ENCODE results near the gene UGT2A2.

Gene UGT2A2

GRCh38 chr4:69617083-69617694 lies 22.3 kb downstream of the UGT2A2 start:
- DNase-seq (ENCODE audit: low read depth): peak; percentile 56
- TF ChIP-seq CTCF (IDR thresholded peaks at IDR 0.05; ENCODE audit: low read depth, low read length, missing control alignments): peak; percentile 56
- no peak overlapping the region for H3K4me3 ChIP-seq (ENCODE audit: low read depth, low read length)
- in situ Hi-C loops (cut with HindIII; ENCODE audit: low sequenced_read_pairs): loop anchor here (10.0 kb wide), 1 partner anchor 292 kb away; no protein-coding TSS in a partner anchor

- TF ChIP-seq CTCF (IDR thresholded peaks at IDR 0.05; ENCODE audit: low read depth, low read length, missing control alignments): no peak
- H3K4me3 ChIP-seq (ENCODE audit: low read depth, low read length): no peak overlapping the region
- no peak for DNase-seq (ENCODE audit: low read depth)
- in situ Hi-C loops (cut with HindIII; ENCODE audit: low sequenced_read_pairs): loop anchor here (10.0 kb wide), 1 partner anchor 286 kb away; no protein-coding TSS in a partner anchor
Observed at GRCh38 chr4:69610484-69610883, 29.0 kb downstream of the UGT2A2 start.

DNA sequence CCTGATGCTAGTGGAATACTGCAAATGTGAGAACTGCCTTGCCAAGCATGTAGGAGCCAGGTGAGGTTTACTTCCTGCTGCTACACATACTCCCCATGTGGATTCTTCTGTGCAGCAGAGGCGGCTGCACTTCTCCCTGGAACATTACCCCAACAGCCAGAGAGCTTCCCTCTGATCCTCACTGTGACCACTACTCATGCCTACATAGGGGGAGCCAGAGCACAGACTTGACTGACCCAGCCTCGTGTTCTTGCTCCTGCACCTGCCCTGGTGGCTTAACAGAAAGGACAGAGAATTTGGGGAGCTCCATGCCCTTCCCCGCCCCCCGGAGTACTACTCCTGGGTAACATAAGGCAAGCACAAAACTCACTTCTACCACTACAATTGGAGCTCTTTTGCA lies 38.4 kb downstream of the UGT2A2 start:
- in situ Hi-C loops (cut with HindIII; ENCODE audit: low sequenced_read_pairs): no loop called here
- TF ChIP-seq CTCF (IDR thresholded peaks at IDR 0.05; ENCODE audit: low read depth, low read length, missing control alignments): no peak
- DNase-seq (ENCODE audit: low read depth): no peak
- H3K4me3 ChIP-seq (ENCODE audit: low read depth, low read length): no peak overlapping the region

DNA sequence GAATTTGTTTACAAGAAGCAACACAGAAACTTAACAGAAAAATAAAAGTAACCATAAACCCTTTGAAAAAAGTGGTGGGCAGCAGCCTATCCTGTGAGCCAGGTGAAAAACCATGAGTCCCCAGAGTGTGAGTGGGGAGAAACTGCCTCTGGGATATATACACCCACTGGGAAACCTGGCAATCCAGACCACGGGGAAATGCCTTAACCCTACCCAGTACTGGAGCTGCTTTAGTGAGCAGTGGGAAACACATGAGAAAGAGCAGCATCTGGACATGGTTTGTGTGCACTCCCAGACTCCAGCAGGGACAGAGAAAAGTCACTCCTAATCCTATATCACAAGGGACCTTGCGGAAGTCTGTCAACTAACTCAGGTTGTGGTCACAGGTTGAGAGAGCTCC lies 39.4 kb downstream of the UGT2A2 start:
- in situ Hi-C loops (cut with HindIII; ENCODE audit: low sequenced_read_pairs): no loop called here
- DNase-seq (ENCODE audit: low read depth): no peak
- TF ChIP-seq CTCF (IDR thresholded peaks at IDR 0.05; ENCODE audit: low read depth, low read length, missing control alignments): no peak
- no peak overlapping the region for H3K4me3 ChIP-seq (ENCODE audit: low read depth, low read length)

DNA sequence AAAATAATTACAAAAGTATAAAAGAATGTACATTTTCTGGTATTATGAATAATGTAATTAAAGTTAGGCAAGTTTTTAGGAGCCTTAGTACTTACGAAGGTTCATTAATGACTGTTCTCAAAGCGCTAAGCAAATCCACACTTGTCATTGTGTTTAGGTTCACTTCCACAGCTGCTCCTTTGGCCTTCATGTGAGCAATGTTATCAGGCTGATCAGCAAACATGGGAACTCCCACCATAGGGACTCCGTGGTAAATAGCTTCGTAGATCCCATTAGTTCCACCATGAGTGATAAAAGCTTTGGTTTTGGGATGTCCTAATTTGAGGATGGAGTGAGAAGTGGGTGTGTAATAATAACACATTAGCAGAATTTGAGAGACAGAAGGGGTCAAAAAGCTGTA lies 45.1 kb downstream of the UGT2A2 start:
- H3K4me3 ChIP-seq (ENCODE audit: low read depth, low read length): no peak overlapping the region
- in situ Hi-C loops (cut with HindIII; ENCODE audit: low sequenced_read_pairs): no loop called here
- DNase-seq (ENCODE audit: low read depth): no peak
- no peak for TF ChIP-seq CTCF (IDR thresholded peaks at IDR 0.05; ENCODE audit: low read depth, low read length, missing control alignments)

DNA sequence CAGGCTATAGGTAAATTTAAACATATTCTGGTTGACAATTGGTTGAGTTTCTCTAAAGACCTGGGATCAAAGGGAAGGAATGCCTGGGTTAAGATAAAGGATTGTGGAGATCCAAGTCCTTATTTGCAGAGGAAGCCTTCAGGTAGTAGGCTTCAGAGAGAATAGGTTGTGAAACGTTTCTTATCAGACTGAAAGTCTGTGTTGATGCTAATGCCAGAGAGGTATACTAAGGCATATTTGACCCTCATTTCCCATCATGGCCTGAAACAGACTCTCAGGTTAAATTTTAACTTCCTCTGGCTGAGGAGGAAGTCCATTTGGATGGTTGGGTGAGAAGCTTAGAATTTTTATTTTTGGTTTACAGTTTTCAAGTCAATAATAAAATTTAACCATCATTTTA lies 48.1 kb downstream of the UGT2A2 start:
- H3K4me3 ChIP-seq (ENCODE audit: low read depth, low read length): no peak overlapping the region
- in situ Hi-C loops (cut with HindIII; ENCODE audit: low sequenced_read_pairs): no loop called here
- no peak for TF ChIP-seq CTCF (IDR thresholded peaks at IDR 0.05; ENCODE audit: low read depth, low read length, missing control alignments)
- DNase-seq (ENCODE audit: low read depth): no peak

Data from astrocyte of the cerebellum (primary cell).